Activated CD8-positive, alpha-beta memory T cell treated with anti-CD3 and anti-CD28 coated beads for 1 hour (primary cell): ENCODE data around the gene TGFBR3.

Source experiments
- DNase-seq, 2 donors: peaks; one replicate each; pipeline ENCODE4 v3.0.0-alpha.2; 2020; ENCODE audit warnings: low read depth in 1 of 2; ENCODE audit errors: extremely low read depth in 1 of 2

Gene TGFBR3

GRCh38 chr1:91741301-91741700, 144.7 kb downstream of the TGFBR3 start:
- no peak for DNase-seq

GRCh38 chr1:91737650-91738049, 148.3 kb downstream of the TGFBR3 start:
- no peak for DNase-seq

- DNase-seq, result no peak
These were observed 149.0 kb downstream of the TGFBR3 start for GRCh38 chr1:91736715-91737615.

GRCh38 chr1:91736146-91736714, 149.7 kb downstream of the TGFBR3 start:
- no peak for DNase-seq

GRCh38 chr1:91735266-91735845, 150.6 kb downstream of the TGFBR3 start:
- DNase-seq, result no peak

DNA sequence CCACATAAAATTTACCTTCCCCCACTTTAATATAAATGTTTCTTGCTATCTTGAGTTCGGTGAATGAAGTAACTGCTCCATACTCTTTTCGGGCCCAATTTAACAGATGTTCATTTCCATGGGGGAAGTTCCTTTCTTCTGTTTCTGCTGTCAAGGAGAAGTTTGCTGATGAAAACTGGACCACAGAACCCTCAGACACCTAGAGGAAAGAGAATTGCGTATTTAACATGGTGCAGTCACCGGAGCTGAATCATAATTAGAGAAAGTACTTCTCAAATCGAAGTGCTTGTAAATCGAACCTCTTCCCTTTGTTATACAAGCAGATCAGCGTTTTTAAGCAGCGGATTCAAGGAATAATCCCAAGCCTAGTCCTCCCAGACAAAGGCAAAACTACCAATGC, 151.2 kb downstream of the TGFBR3 start:
- no peak for DNase-seq

- no peak for DNase-seq
These were observed 152.7 kb downstream of the TGFBR3 start for GRCh38 chr1:91733108-91733710.

GRCh38 chr1:91732291-91733107, 153.5 kb downstream of the TGFBR3 start:
- DNase-seq, result no peak

DNA sequence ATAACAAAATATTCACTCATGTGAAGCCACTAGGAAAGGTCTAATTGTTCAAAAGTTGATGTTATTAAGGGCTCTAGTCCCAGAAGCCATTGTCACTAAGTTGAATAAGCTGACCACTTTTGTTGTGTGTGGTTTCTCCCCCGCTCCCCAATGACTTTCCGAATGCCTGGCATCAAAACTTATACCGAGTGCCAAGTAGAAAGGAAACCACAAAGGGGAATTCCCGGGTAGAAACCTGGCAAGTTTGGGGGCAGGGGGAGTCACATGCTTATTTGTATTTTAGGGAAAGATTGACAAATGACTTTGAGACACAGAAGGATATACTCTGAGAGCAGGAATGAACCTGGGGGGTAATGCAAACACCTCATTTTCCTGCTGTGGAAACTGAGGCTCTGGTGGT, 154.1 kb downstream of the TGFBR3 start:
- no peak for DNase-seq

DNA sequence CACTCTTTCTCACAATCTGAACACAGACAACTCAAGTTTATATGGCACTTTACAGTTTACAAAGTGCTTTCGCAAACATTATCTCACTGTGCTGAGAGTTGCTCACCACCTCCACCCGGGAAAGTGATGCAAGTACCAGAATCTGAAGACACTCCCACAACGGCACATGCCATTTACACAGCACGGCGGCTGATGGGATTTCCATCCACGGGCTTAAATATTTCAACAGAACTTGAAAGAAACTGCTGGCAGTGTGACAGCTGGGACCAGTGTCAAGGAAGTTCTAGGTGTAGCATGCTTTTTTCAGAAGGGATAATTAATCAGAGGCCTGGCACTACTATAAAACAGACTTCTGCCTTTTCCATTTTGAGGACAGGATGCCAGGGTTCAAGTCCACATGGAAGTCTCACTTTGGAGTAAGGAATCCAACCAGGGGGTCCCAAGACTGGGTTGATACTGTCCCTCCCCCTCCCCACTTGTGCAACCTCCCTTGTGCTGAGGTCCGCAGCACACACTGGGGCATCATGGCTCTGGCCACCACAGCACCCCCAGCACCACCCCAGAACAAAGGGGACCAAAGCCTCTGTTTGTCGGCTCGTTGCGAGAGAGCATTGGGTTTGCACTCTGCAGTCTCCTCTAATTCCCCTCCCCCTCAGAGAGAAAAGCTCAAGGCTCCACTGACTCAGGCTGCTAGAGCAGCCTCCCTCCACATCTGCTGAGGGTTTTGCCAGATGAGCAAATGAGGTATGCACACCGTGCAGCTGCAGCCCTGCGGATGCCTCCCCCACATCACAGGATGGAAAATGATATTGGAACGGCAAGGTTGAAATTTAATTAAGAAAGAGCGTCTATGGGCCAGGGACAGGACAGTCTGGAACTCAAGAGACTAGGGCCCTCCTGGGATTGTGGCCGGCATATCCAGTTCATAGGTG, 154.9 kb downstream of the TGFBR3 start:
- DNase-seq, result no peak

DNA sequence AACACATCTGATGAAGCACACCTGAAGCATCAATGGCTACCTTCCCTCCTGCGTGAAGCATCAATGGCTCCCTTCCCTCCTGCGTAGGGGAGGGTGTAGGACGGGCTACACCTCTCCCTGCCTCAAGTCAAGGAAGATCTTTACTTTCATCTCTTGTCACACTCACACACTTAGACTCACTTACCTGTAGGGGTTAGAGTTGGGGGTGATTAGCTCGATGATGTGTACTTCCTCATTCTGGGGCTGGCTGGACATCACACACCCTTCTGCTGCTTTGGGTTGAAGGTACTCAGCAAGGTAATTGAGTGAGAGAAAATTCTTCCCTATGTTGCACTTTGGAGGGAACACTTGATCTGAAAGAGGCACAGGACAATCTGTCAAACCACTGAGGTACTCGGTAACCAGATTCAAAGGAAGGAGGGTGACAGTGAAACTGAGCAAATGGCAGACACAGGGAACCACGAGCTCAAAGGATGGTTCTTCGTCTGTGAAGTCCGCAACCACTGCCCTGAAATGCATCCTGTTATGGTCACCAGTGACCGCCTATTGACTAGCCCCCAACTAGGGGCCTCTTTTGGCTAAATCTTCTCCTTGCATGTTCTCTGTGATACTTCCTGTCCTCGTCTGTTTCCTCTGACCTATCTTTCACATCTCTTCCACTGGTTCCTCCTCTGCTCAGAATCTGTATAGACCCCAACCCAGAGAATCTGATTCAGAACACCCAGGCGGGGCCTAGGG, 156.2 kb downstream of the TGFBR3 start:
- DNase-seq, result no peak

GRCh38 chr1:91727763-91728162, 158.2 kb downstream of the TGFBR3 start:
- DNase-seq, result no peak

GRCh38 chr1:91725989-91726721, 159.8 kb downstream of the TGFBR3 start:
- no peak for DNase-seq

DNA sequence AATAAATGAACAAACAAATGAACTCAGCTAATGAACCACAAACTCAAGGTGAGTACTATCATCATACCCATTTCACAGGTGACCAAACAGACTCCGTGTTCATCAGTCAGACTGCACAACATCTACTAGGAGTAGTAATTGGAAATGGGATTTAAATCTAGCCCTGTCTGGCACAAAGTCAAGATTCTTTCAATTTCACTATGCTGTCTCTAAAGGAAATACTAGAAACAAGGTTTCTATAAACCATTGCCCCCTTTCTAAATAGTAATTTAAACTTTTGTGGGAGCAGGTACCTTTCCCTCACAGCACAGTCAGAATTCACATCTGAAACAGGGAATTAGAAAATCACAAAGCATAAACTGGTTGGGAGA, 160.3 kb downstream of the TGFBR3 start:
- no peak for DNase-seq

- no peak for DNase-seq
These were observed 161.3 kb downstream of the TGFBR3 start for GRCh38 chr1:91724644-91725043.

GRCh38 chr1:91724231-91724630, 161.7 kb downstream of the TGFBR3 start:
- no peak for DNase-seq

DNA sequence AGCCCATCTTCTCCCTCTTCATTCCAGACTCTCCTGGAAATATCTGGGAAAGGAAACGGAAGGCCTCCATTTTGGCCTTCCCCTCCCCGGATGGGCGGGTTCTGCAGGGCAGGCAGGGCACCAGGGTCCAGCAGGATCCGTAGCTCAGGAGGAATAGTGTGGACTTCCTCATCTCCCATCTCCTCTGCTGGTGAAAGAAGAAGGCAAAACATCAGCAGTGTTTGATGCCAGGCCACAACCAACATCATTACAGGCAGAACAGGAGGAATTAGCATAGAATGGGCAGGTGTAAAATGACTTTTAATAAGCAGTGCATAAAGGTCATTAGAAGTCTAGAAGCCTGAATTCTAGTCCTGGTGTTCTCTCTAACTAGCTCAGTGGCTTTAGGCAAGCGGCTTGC, 165.9 kb downstream of the TGFBR3 start:
- DNase-seq, result no peak

GRCh38 chr1:91718877-91719276, 167.1 kb downstream of the TGFBR3 start:
- DNase-seq, result no peak
